DMS53 treated with DMSO at 0.1 percent for 48 hours (cell line): Measurements from ENCODE around the gene BTF3.
"Not testable (repeated sequence)": the region's sequence is repeated elsewhere in the genome, so short reads cannot be mapped to it uniquely, and the experiment has no call there.

Experiments
- DNase-seq: peaks from one replicate; lab custom pipeline; 2025; ENCODE audit not compliant: unreplicated experiment; lab: John Stamatoyannopoulos, UW

The BTF3 gene

GRCh38 chr5:73498057-73498992 is at the start of gene BTF3:
TSS of gene BTF3 (plus strand) at chr5:73498442. CDS start at chr5:73498668, 226 bp downstream.
- peak; percentile 95 for DNase-seq

GRCh38 chr5:73448463-73449136 is 49.6 kb upstream of the BTF3 start, which contains the start of gene FOXD1:
TSS of gene FOXD1 (minus strand) at chr5:73448777. CDS start at chr5:73448362, 415 bp downstream.
- DNase-seq = peak; percentile 88

- DNase-seq = no peak
Measured at GRCh38 chr5:73450137-73450536, 48.1 kb upstream of the BTF3 start.

GRCh38 chr5:73450672-73451223 is 47.5 kb upstream of the BTF3 start:
- DNase-seq = peak; percentile 43

- peak; percentile 27 for DNase-seq
Measured at GRCh38 chr5:73451224-73452130, 46.8 kb upstream of the BTF3 start.

GRCh38 chr5:73452215-73452614 is 46.0 kb upstream of the BTF3 start:
- no peak for DNase-seq

GRCh38 chr5:73454379-73455036 is 43.7 kb upstream of the BTF3 start:
- DNase-seq = peak; percentile 97

- DNase-seq = not testable (repeated sequence)
Measured at GRCh38 chr5:73456462-73456861, 41.8 kb upstream of the BTF3 start.

GRCh38 chr5:73459366-73459765 is 38.9 kb upstream of the BTF3 start:
- DNase-seq = no peak

GRCh38 chr5:73460133-73460532 is 38.1 kb upstream of the BTF3 start:
- no peak for DNase-seq

- no peak for DNase-seq
Measured at GRCh38 chr5:73464016-73464745, 34.1 kb upstream of the BTF3 start.

GRCh38 chr5:73468638-73469037 is 29.6 kb upstream of the BTF3 start:
- not testable (repeated sequence) for DNase-seq

- no peak for DNase-seq
Measured at GRCh38 chr5:73469878-73470277, 28.4 kb upstream of the BTF3 start.

- DNase-seq = no peak
Measured at GRCh38 chr5:73471654-73472053, 26.6 kb upstream of the BTF3 start.

- DNase-seq = no peak
Measured at GRCh38 chr5:73472116-73472515, 26.1 kb upstream of the BTF3 start.

- DNase-seq = no peak
Measured at GRCh38 chr5:73480500-73480899, 17.7 kb upstream of the BTF3 start.

GRCh38 chr5:73482383-73483136 is 15.7 kb upstream of the BTF3 start:
- peak; percentile 59 for DNase-seq

- DNase-seq = no peak
Measured at GRCh38 chr5:73483676-73484075, 14.6 kb upstream of the BTF3 start.

- no peak for DNase-seq
Measured at GRCh38 chr5:73484511-73484910, 13.7 kb upstream of the BTF3 start.
